CD4-positive, alpha-beta T cell (primary cell): ENCODE data around the gene TAPBP. TPM values are rescaled to one million over a fixed set of nuclear protein-coding genes. Genes with fewer than 3 reads are reported as not detected.

Experiments
- ATAC-seq: fragments of 200-7000 bp; cut with Tn5 transposase; one replicate; pipeline ENCODE4 v1.10.0; 2022; ENCODE audit warnings: mild to moderate bottlenecking; ENCODE audit not compliant: poor library complexity
- CTCF ChIA-PET: fragments of 350-600 bp; sonication (Branson Sonifier 250); formaldehyde crosslinking; loops from one replicate; lab custom pipeline; 2021; ENCODE audit warnings: antibody characterized with exemption, inconsistent platforms; lab: Charles Lee
- POLR2A ChIA-PET: fragments of 350-600 bp; sonication (Branson Sonifier 250); formaldehyde crosslinking; loops from one replicate; lab custom pipeline; 2021; ENCODE audit warnings: antibody characterized with exemption, inconsistent platforms; lab: Charles Lee
- DNase-seq, 14 experiments: peaks; one replicate each; pipeline ENCODE4 v3.0.0-alpha.2; 2013 to 2020; ENCODE audit warnings: mixed read lengths in 2 of 14
- H3K27ac ChIP-seq, 2 donors: one replicate each; pipeline versions ENCODE4 v1.5.1 to v1.7.0; 2013; ENCODE audit warnings: low read length in 2 of 2, low read depth in 1 of 2, mild to moderate bottlenecking in 1 of 2
- H3K27me3 ChIP-seq, 2 experiments: 1 replicate in 1 of 2; 2 replicates in 1 of 2; pipeline versions ENCODE4 v1.6.1 to v1.7.0; 2013; ENCODE audit warnings: low read length in 2 of 2, control low read depth in 1 of 2, mild to moderate bottlenecking in 1 of 2, moderate library complexity in 1 of 2; ENCODE audit not compliant: insufficient read depth in 2 of 2, control insufficient read depth in 1 of 2
- H3K36me3 ChIP-seq: one replicate; pipeline ENCODE4 v1.6.1; 2013; ENCODE audit warnings: low read length, control low read depth; ENCODE audit not compliant: insufficient read depth
- H3K4me1 ChIP-seq: one replicate; pipeline ENCODE4 v1.6.1; 2013; ENCODE audit warnings: low read length, control low read depth; ENCODE audit not compliant: insufficient read depth
- H3K4me3 ChIP-seq: one replicate; pipeline ENCODE4 v1.5.1; 2013; ENCODE audit warnings: mild to moderate bottlenecking, low read length, moderate library complexity
- H3K9me3 ChIP-seq, 2 experiments: 1 replicate in 1 of 2; 2 replicates in 1 of 2; pipeline versions ENCODE4 v1.6.1 to v1.7.0; 2013; ENCODE audit warnings: low read length in 2 of 2, mild to moderate bottlenecking in 2 of 2, control low read depth in 1 of 2, moderate library complexity in 1 of 2; ENCODE audit not compliant: control insufficient read depth in 1 of 2, insufficient read depth in 1 of 2
- H3K27ac Mint-ChIP-seq: one replicate; pipeline ENCODE4 v1.8.0; 2020; ENCODE audit warnings: mixed read lengths
- H3K27me3 Mint-ChIP-seq: one replicate; pipeline ENCODE4 v1.8.0; 2021; ENCODE audit warnings: mixed read lengths
- H3K36me3 Mint-ChIP-seq: one replicate; pipeline ENCODE4 v1.8.0; 2021; ENCODE audit warnings: low read depth, mixed read lengths
- H3K4me1 Mint-ChIP-seq: one replicate; pipeline ENCODE4 v1.8.0; 2021; ENCODE audit warnings: low read depth, mixed read lengths
- H3K4me3 Mint-ChIP-seq: one replicate; pipeline ENCODE4 v1.8.0; 2020; ENCODE audit warnings: mild to moderate bottlenecking, mixed read lengths
- H3K9me3 Mint-ChIP-seq: one replicate; pipeline ENCODE4 v1.8.0; 2020; ENCODE audit warnings: mixed read lengths
- intact Hi-C, 2 experiments: fragments of 100-400 bp; cut with DNase I in 1 of 2; cut with micrococcal nuclease in 1 of 2; formaldehyde crosslinking; loops; one replicate each; pipeline versions ENCODE4 v1.15.1 to v1.9.0; 2023 to 2025; cut with DNase I, micrococcal nuclease
- total RNA-seq, 174 experiments: library from RNA in 2 of 174; stranded (reverse) in 2 of 174; gene quantifications; one replicate each; pipeline ENCODE4 v1.2.3 and lab custom pipeline; 2021 to 2026
- TF ChIP-seq, protein P1 (sequence below): fragments of 200-600 bp; IDR thresholded peaks from one replicate; pipeline ENCODE4 v1.8.0; 2022; ENCODE audit warnings: antibody characterized with exemption, mild to moderate bottlenecking

The TAPBP gene
- total RNA-seq, 2 experiments from 2014 or later = 203 to 206 TPM

DNA sequence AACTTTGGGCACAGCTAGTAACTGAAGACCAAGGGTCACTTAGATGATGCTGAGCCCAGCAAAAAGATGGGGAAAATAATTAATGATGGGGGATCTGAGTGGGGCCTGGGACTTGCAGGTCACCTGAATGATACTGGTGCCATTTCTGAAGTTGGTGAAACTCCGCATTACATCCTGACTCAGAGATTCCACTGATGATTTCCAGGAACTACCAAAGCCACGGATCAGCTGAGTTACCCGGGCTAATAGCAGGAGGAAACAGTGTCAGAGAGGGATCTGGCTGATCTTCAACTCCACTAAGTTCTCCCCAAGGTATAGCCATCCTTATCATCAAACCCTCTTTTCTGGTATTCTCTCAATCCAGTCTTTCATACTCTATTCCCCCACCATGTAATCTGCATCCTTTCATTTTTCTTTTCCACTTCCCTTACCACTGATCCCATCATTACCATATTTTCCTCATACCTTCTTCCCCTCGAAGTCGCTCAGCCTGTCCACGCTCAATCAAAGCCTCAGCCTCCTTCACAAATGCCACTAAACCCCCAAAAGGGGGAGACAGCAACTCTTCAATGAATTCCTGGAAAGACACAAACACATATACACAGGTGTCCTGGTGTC is 62.4 kb downstream of the TAPBP start:
- DNase-seq = no peak
- no peak for ATAC-seq
- H3K27ac ChIP-seq = no peak overlapping the region
- Mint-ChIP-seq H3K4me1 (peaks cover 37% of the 10 kb centered on the region), H3K27me3 (no peaks in the 10 kb centered on the region), H3K9me3 (no peaks in the 10 kb centered on the region), H3K4me3 (peak overlapping the region; percentile 82), H3K27ac (peak overlapping the region; percentile 81), H3K36me3 (peaks cover 28% of the 10 kb centered on the region)
- ChIA-PET POLR2A (interaction anchor here (0.7 to 4.0 kb wide), 4 partner anchors 20 to 48 kb away, joined by 3 to 95 read pairs (median 16); partner anchors contain the start of genes B3GALT4, RPS18 and VPS52), CTCF (interaction anchor here (1.6 to 6.8 kb wide), 2 partner anchors 90 to 460 kb away, joined by 3 to 76 read pairs; partner anchors contain the start of gene UQCC2)
- intact Hi-C loops = no loop called here
- H3K27me3 ChIP-seq = no peaks in the 10 kb centered on the region
- no peak overlapping the region for H3K4me3 ChIP-seq
- H3K9me3 ChIP-seq = no peaks in the 10 kb centered on the region
- H3K36me3 ChIP-seq = peaks cover 20% of the 10 kb centered on the region
- TF ChIP-seq, protein P1, sequence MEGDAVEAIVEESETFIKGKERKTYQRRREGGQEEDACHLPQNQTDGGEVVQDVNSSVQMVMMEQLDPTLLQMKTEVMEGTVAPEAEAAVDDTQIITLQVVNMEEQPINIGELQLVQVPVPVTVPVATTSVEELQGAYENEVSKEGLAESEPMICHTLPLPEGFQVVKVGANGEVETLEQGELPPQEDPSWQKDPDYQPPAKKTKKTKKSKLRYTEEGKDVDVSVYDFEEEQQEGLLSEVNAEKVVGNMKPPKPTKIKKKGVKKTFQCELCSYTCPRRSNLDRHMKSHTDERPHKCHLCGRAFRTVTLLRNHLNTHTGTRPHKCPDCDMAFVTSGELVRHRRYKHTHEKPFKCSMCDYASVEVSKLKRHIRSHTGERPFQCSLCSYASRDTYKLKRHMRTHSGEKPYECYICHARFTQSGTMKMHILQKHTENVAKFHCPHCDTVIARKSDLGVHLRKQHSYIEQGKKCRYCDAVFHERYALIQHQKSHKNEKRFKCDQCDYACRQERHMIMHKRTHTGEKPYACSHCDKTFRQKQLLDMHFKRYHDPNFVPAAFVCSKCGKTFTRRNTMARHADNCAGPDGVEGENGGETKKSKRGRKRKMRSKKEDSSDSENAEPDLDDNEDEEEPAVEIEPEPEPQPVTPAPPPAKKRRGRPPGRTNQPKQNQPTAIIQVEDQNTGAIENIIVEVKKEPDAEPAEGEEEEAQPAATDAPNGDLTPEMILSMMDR = no peak
- H3K4me1 ChIP-seq = peaks cover 32% of the 10 kb centered on the region

DNA sequence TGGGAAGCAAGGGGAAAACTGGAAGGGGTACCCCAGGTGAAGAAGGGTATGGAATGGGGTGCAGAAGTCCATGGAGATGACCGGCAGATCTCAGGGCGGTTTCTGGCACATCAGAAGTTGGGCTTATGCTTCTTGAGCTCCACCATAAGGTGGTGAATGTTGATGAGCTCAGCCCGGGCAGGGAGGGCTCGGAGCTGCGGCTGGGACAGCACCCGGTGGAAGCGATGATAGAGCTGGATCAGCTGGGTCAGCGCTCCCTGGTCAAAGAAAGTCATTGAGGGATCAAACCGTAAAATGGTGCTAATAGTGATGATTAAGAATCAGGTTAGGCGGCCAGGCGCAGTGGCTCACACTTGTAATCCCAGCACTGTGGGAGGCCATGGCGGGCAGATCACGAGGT is 63.1 kb downstream of the TAPBP start:
- Histone ChIP-seq H3K27ac (no peak overlapping the region), H3K4me3 (no peak overlapping the region), H3K4me1 (peaks cover 32% of the 10 kb centered on the region), H3K9me3 (no peaks in the 10 kb centered on the region), H3K36me3 (peaks cover 20% of the 10 kb centered on the region), H3K27me3 (no peaks in the 10 kb centered on the region)
- Mint-ChIP-seq H3K36me3 (peaks cover 26% of the 10 kb centered on the region), H3K9me3 (no peaks in the 10 kb centered on the region), H3K4me1 (peaks cover 37% of the 10 kb centered on the region), H3K27me3 (no peaks in the 10 kb centered on the region), H3K27ac (peak overlapping the region; percentile 97), H3K4me3 (peak overlapping the region; percentile 43)
- intact Hi-C loops = no loop called here
- TF ChIP-seq, protein P1 = no peak
- CTCF ChIA-PET = interaction anchor here (1.6 to 6.8 kb wide), 4 partner anchors 21 to 461 kb away, joined by 3 to 76 read pairs (median 11); partner anchors contain the start of genes B3GALT4, RPS18, UQCC2 and VPS52
- ATAC-seq (no peak), DNase-seq (no peak)
- POLR2A ChIA-PET = interaction anchor here (0.8 to 4.0 kb wide), 7 partner anchors 12 to 94 kb away, joined by 3 to 95 read pairs (median 21); partner anchors contain the start of genes B3GALT4, RGL2, RPS18 and RXRB

DNA sequence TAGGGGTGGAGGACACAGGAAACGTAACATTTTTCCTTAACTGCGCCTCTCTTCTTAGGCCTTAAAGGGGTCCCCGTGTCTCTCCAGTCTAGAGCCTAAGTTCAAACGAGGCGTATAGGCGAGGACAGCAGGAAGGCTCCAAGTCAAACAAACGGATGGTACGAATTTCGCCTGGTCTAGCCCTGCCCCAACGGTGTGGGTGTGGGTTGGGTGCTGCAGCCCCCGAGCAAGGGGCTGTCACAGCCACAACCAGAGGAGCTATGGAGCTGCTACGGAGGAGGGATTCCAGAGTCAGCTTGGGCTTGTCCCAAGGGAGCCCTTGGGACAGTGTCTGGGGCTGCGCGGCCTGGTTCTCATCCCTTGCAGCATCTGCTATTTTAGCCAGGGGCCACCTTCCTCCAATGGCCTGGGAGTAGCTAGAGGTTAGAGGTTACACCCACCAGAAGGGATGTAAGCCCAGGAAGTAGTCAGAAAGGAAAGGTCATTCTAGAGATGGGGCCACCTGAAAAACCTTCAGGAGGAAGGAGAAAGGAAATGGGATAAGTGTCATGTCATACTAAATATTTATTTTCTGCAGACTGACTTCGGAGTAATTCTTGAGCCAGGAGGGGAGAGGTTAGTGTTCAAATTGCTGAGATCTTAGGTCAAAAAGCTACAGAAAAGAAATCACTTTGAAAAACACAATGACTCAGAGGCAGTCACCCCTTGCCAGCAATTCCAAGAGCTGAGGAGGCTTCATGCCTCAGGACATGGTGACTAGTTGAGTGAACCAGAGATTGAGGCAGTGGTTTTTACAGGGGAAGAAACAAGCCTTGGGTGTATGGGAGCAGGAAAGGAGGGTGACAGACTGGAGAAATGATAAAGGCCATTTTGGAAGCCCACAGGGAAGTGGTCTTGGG is 63.9 kb downstream of the TAPBP start:
- TF ChIP-seq, protein P1 = no peak
- DNase-seq = peak in 1 of 14 experiments; percentile 1
- Histone ChIP-seq H3K27ac (peak overlapping the region; percentile 89 to 98), H3K9me3 (no peaks in the 10 kb centered on the region), H3K27me3 (no peaks in the 10 kb centered on the region), H3K4me3 (peak overlapping the region; percentile 70), H3K36me3 (peaks cover 20% of the 10 kb centered on the region), H3K4me1 (peaks cover 32% of the 10 kb centered on the region)
- Mint-ChIP-seq H3K4me1 (peaks cover 37% of the 10 kb centered on the region), H3K27me3 (no peaks in the 10 kb centered on the region), H3K36me3 (peaks cover 24% of the 10 kb centered on the region), H3K4me3 (peak overlapping the region; percentile 92), H3K9me3 (no peaks in the 10 kb centered on the region), H3K27ac (peak overlapping the region; percentile 97)
- ChIA-PET CTCF (interaction anchor here (1.3 to 6.8 kb wide), 10 partner anchors 22 to 461 kb away, joined by 3 to 76 read pairs (median 8); partner anchors contain the start of genes B3GALT4, RPS18, UQCC2 and VPS52), POLR2A (interaction anchor here (0.7 to 4.0 kb wide), 31 partner anchors 10 to 405 kb away, joined by 3 to 95 read pairs (median 11); partner anchors contain the start of genes B3GALT4, HLA-DMA, HSD17B8 and ITPR3)
- no peak for ATAC-seq
- intact Hi-C loops = loop anchor here (1.0 to 2.0 kb wide), 5 partner anchors 21 to 235 kb away; partner anchors contain the start of genes RING1 (in 2 of the 2), VPS52 (in 2 of the 2), RXRB (in 1 of the 2) and SLC39A7 (in 1 of the 2)
